HL-60 (cell line): ENCODE data around the gene OSBPL3.

Experiments used
- GABPA ChIP-seq: IDR thresholded peaks from 2 replicates; pipeline ENCODE4 v1.6.1; 2012; ENCODE audit warnings: low read depth
- POLR2AphosphoS5 ChIP-seq: IDR thresholded peaks from 2 replicates; pipeline ENCODE4 v1.6.1; 2012; ENCODE audit warnings: low read depth
- TF ChIP-seq, protein P1 (sequence below): IDR thresholded peaks from one replicate; pipeline ENCODE4 v1.5.1; 2011; ENCODE audit warnings: low read length, control low read depth, inconsistent platforms; ENCODE audit not compliant: insufficient read depth
- TF ChIP-seq, protein P2 (sequence below): IDR thresholded peaks from 2 replicates; pipeline ENCODE4 v1.6.1; 2012; ENCODE audit warnings: low read depth; ENCODE audit not compliant: insufficient replicate concordance

DNA sequence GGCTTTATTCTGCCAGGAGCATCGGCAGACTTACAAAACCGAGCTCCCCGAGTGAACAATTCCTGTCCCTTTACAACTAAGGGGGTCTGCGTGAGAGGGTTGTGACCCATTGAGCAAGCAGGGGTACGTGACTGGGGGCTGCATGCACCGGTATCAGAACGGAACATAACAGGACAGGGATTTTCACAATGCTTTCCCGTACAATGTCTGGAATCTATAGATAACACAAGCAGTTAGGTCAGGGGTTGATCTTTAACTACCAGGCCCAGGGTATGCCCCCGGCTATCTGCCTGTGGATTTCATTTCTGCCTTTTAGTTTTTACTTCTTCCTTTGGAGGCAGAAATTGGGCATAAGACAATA lies 184.6 kb downstream of the OSBPL3 start:
- TF ChIP-seq, protein P1, sequence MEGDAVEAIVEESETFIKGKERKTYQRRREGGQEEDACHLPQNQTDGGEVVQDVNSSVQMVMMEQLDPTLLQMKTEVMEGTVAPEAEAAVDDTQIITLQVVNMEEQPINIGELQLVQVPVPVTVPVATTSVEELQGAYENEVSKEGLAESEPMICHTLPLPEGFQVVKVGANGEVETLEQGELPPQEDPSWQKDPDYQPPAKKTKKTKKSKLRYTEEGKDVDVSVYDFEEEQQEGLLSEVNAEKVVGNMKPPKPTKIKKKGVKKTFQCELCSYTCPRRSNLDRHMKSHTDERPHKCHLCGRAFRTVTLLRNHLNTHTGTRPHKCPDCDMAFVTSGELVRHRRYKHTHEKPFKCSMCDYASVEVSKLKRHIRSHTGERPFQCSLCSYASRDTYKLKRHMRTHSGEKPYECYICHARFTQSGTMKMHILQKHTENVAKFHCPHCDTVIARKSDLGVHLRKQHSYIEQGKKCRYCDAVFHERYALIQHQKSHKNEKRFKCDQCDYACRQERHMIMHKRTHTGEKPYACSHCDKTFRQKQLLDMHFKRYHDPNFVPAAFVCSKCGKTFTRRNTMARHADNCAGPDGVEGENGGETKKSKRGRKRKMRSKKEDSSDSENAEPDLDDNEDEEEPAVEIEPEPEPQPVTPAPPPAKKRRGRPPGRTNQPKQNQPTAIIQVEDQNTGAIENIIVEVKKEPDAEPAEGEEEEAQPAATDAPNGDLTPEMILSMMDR = no peak
- TF ChIP-seq, protein P2, sequence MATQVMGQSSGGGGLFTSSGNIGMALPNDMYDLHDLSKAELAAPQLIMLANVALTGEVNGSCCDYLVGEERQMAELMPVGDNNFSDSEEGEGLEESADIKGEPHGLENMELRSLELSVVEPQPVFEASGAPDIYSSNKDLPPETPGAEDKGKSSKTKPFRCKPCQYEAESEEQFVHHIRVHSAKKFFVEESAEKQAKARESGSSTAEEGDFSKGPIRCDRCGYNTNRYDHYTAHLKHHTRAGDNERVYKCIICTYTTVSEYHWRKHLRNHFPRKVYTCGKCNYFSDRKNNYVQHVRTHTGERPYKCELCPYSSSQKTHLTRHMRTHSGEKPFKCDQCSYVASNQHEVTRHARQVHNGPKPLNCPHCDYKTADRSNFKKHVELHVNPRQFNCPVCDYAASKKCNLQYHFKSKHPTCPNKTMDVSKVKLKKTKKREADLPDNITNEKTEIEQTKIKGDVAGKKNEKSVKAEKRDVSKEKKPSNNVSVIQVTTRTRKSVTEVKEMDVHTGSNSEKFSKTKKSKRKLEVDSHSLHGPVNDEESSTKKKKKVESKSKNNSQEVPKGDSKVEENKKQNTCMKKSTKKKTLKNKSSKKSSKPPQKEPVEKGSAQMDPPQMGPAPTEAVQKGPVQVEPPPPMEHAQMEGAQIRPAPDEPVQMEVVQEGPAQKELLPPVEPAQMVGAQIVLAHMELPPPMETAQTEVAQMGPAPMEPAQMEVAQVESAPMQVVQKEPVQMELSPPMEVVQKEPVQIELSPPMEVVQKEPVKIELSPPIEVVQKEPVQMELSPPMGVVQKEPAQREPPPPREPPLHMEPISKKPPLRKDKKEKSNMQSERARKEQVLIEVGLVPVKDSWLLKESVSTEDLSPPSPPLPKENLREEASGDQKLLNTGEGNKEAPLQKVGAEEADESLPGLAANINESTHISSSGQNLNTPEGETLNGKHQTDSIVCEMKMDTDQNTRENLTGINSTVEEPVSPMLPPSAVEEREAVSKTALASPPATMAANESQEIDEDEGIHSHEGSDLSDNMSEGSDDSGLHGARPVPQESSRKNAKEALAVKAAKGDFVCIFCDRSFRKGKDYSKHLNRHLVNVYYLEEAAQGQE = no peak
- TF ChIP-seq POLR2AphosphoS5 = no peak
- no peak for TF ChIP-seq GABPA
